A549 (cell line): Measurements from ENCODE around the gene KRT7. TPM values are rescaled to one million over a fixed set of nuclear protein-coding genes. Genes with fewer than 3 reads are reported as not detected.

Source experiments
- ATAC-seq, 2 experiments: fragments of 200-7000 bp in 1 of 2; fragments of >200 bp in 1 of 2; cut with Nextera tagmentation in 1 of 2; cut with Tn5 transposase in 1 of 2; 3 replicates each; pipeline versions ENCODE4 v1.8.0 to v1.9.1; 2018 to 2020; ENCODE audit warnings: mild to moderate bottlenecking in 1 of 2, moderate library complexity in 1 of 2
- CTCF ChIA-PET: fragments of 300-600 bp; sonication (Branson Sonifier 250); formaldehyde crosslinking; extraction: SDS; loops from one replicate; lab custom pipeline; 2021; ENCODE audit warnings: antibody characterized with exemption, inconsistent platforms; lab: Yijun Ruan, JAX
- POLR2A ChIA-PET: fragments of 350-600 bp; formaldehyde crosslinking; extraction: SDS; loops from one replicate; lab custom pipeline; 2021; ENCODE audit warnings: antibody characterized with exemption, inconsistent platforms; lab: Yijun Ruan, JAX
- DNase-seq, 2 experiments: peaks; one replicate each; pipeline versions ENCODE4 v3.0.0 to v3.0.0-alpha.2; 2011 to 2016; ENCODE audit warnings: low read depth in 1 of 2, low spot score in 1 of 2
- FAIRE-seq: peaks from 2 replicates; lab custom pipeline; 2011; peaks lifted over from hg19 to GRCh38; lab: Jason Lieb, UNC
- H3K27ac ChIP-seq, 2 experiments: fragments of >200 bp; sonication (Bioruptor Twin); formaldehyde crosslinking; 3 replicates each; pipeline ENCODE4 v1.5.1; 2016 to 2017
- H3K4me1 ChIP-seq: fragments of >200 bp; sonication (Bioruptor Twin); formaldehyde crosslinking; 3 replicates; pipeline ENCODE4 v1.6.1; 2016
- H3K4me2 ChIP-seq: fragments of >200 bp; sonication (Bioruptor Twin); formaldehyde crosslinking; 3 replicates; pipeline ENCODE4 v1.6.1; 2016
- H3K4me3 ChIP-seq: fragments of >200 bp; sonication (Bioruptor Twin); formaldehyde crosslinking; 3 replicates; pipeline ENCODE4 v1.5.1; 2016
- H3K9me3 ChIP-seq: fragments of >200 bp; sonication (Bioruptor Twin); formaldehyde crosslinking; 3 replicates; pipeline ENCODE4 v1.6.1; 2016
- BHLHE40 ChIP-seq: IDR thresholded peaks from 2 replicates; pipeline ENCODE4 v1.6.1; 2012; ENCODE audit warnings: low read depth, low read length, inconsistent platforms
- CBX8 ChIP-seq: fragments of 200-600 bp; sonication (generic); IDR thresholded peaks from 2 replicates; pipeline ENCODE4 v1.6.1; 2016
- CHD4 ChIP-seq: fragments of 200-600 bp; sonication (generic); IDR thresholded peaks from 2 replicates; pipeline ENCODE4 v1.6.1; 2016; ENCODE audit warnings: antibody characterized with exemption, mild to moderate bottlenecking, borderline replicate concordance
- E2F6 ChIP-seq: IDR thresholded peaks from 2 replicates; pipeline ENCODE4 v1.6.1; 2012; ENCODE audit warnings: low read depth, borderline replicate concordance
- EHF ChIP-seq: fragments of 250-450 bp; sonication (Bioruptor Pico); IDR thresholded peaks from 2 replicates; pipeline ENCODE4 v1.5.0; 2020; ENCODE audit warnings: mild to moderate bottlenecking
- EHMT2 ChIP-seq: fragments of 200-600 bp; sonication (generic); IDR thresholded peaks from 2 replicates; pipeline ENCODE4 v1.6.1; 2016; ENCODE audit warnings: antibody characterized with exemption, low read depth, mild to moderate bottlenecking, moderate library complexity
- ELK1 ChIP-seq: fragments of 150-350 bp; IDR thresholded peaks from 2 replicates; pipeline ENCODE4 v1.6.1; 2014; ENCODE audit warnings: low read depth, mild to moderate bottlenecking, low read length
- HDAC2 ChIP-seq: fragments of 200-600 bp; sonication (generic); IDR thresholded peaks from 2 replicates; pipeline ENCODE4 v1.6.1; 2016
- HEYL ChIP-seq: fragments of 250-450 bp; sonication (Bioruptor Pico); IDR thresholded peaks from 2 replicates; pipeline ENCODE4 v1.8.0; 2021; ENCODE audit warnings: mild to moderate bottlenecking, moderate library complexity
- HMGXB4 ChIP-seq: fragments of 250-450 bp; sonication (Bioruptor Pico); IDR thresholded peaks from 2 replicates; pipeline ENCODE4 v1.5.0; 2021; ENCODE audit warnings: mild to moderate bottlenecking, moderate library complexity, borderline replicate concordance
- HOXB13 ChIP-seq: fragments of 250-450 bp; sonication (Bioruptor Pico); IDR thresholded peaks from 2 replicates; pipeline ENCODE4 v1.5.0; 2020; ENCODE audit warnings: low read depth, mild to moderate bottlenecking, moderate library complexity
- KDM1A ChIP-seq: fragments of 200-600 bp; sonication (generic); IDR thresholded peaks from 2 replicates; pipeline ENCODE4 v1.6.1; 2016; ENCODE audit warnings: low read depth, mild to moderate bottlenecking
- MAFK ChIP-seq: fragments of 450-650 bp; IDR thresholded peaks from 2 replicates; pipeline ENCODE4 v1.6.1; 2014; ENCODE audit not compliant: partially characterized antibody
- MAZ ChIP-seq: fragments of 150-350 bp; IDR thresholded peaks from 2 replicates; pipeline ENCODE4 v1.6.1; 2014; ENCODE audit warnings: antibody characterized with exemption, low read depth, low read length, borderline replicate concordance
- NFE2L2 ChIP-seq: fragments of 150-350 bp; conservative IDR thresholded peaks from 2 replicates; pipeline ENCODE4 v1.6.1; 2014; ENCODE audit warnings: low read length
- NPAS2 ChIP-seq: fragments of 250-450 bp; sonication (Bioruptor Pico); IDR thresholded peaks from 2 replicates; pipeline ENCODE4 v1.8.0; 2022; ENCODE audit warnings: mild to moderate bottlenecking, moderate library complexity, borderline replicate concordance
- PBX3 ChIP-seq: IDR thresholded peaks from 2 replicates; pipeline ENCODE4 v1.6.1; 2012
- PHF8 ChIP-seq: fragments of 200-600 bp; sonication (generic); IDR thresholded peaks from 2 replicates; pipeline ENCODE4 v1.6.1; 2016; ENCODE audit warnings: low read depth, mild to moderate bottlenecking, antibody characterized with exemption, moderate library complexity, borderline replicate concordance
- POLR2A ChIP-seq: IDR thresholded peaks from 2 replicates; pipeline ENCODE4 v1.6.1; 2012; ENCODE audit warnings: mild to moderate bottlenecking, low read length
- POLR2AphosphoS2 ChIP-seq: conservative IDR thresholded peaks from 2 replicates; pipeline ENCODE4 v1.6.1; 2012; ENCODE audit warnings: low read length, improper control_type of control experiment, inconsistent platforms
- RAD21 ChIP-seq, 2 experiments: fragments of >200 bp in 1 of 2; sonication (Bioruptor Twin) in 1 of 2; formaldehyde crosslinking in 1 of 2; IDR thresholded peaks in 1 of 2; conservative IDR thresholded peaks in 1 of 2; 2 replicates in 1 of 2; 3 replicates in 1 of 2; pipeline ENCODE4 v1.6.1; 2012 to 2018; ENCODE audit warnings: inconsistent platforms in 1 of 2
- RFX5 ChIP-seq: fragments of 450-650 bp; IDR thresholded peaks from 2 replicates; pipeline ENCODE4 v1.7.1; 2014; ENCODE audit warnings: antibody characterized with exemption, mild to moderate bottlenecking, moderate library complexity
- RNF2 ChIP-seq: fragments of 200-600 bp; sonication (generic); IDR thresholded peaks from 2 replicates; pipeline ENCODE4 v1.6.1; 2016; ENCODE audit warnings: low read depth, mild to moderate bottlenecking, antibody characterized with exemption, moderate library complexity, borderline replicate concordance
- TFCP2L1 ChIP-seq: fragments of 250-450 bp; sonication (Bioruptor Pico); IDR thresholded peaks from 2 replicates; pipeline ENCODE4 v1.5.0; 2021; ENCODE audit warnings: mild to moderate bottlenecking
- ZFP36 ChIP-seq: fragments of 450-650 bp; IDR thresholded peaks from 2 replicates; pipeline ENCODE4 v1.6.1; 2014; ENCODE audit warnings: borderline replicate concordance; ENCODE audit not compliant: partially characterized antibody
- ZNF302 ChIP-seq: fragments of 250-450 bp; sonication (Bioruptor Pico); IDR thresholded peaks from 2 replicates; pipeline ENCODE4 v1.9.0; 2021; ENCODE audit warnings: inconsistent platforms, mild to moderate bottlenecking, moderate library complexity
- WGBS: methylation state at CpG from one replicate; pipeline ENCODE4 v1.1.6; 2017; ENCODE audit errors: missing lambda C conversion rate; 5-methylcytosine and 5-hydroxymethylcytosine counted together
- polyA plus RNA-seq, 4 experiments: library from polyadenylated mRNA; depleted of rRNA in 3 of 4; stranded (reverse); fragments of >200 nt; fragmentation: RNase III in 1 of 4; extraction: RNeasy Plus Mini Kit Qiagen cat#74134 plus additional on column Dnase treatment in 1 of 4; gene quantifications; 2 replicates in 3 of 4; 3 replicates in 1 of 4; pipeline ENCODE4 v1.2.3, GENCODE V29; 2011 to 2017
- TF ChIP-seq, protein P1 (sequence below): IDR thresholded peaks from 2 replicates; pipeline ENCODE4 v1.6.1; 2012
- TF ChIP-seq, protein P2 (sequence below): fragments of >200 bp; sonication (Bioruptor Twin); formaldehyde crosslinking; IDR thresholded peaks from 3 replicates; pipeline ENCODE4 v1.5.1; 2016
- TF ChIP-seq, protein P3 (sequence below): fragments of >200 bp; sonication (Bioruptor Twin); formaldehyde crosslinking; IDR thresholded peaks from 3 replicates; pipeline ENCODE4 v1.6.1; 2016

KRT7 gene
- polyA plus RNA-seq, 2 of the 4 experiments (the other 2 are of a cell fraction), result 2,623 to 3,055 TPM

DNA sequence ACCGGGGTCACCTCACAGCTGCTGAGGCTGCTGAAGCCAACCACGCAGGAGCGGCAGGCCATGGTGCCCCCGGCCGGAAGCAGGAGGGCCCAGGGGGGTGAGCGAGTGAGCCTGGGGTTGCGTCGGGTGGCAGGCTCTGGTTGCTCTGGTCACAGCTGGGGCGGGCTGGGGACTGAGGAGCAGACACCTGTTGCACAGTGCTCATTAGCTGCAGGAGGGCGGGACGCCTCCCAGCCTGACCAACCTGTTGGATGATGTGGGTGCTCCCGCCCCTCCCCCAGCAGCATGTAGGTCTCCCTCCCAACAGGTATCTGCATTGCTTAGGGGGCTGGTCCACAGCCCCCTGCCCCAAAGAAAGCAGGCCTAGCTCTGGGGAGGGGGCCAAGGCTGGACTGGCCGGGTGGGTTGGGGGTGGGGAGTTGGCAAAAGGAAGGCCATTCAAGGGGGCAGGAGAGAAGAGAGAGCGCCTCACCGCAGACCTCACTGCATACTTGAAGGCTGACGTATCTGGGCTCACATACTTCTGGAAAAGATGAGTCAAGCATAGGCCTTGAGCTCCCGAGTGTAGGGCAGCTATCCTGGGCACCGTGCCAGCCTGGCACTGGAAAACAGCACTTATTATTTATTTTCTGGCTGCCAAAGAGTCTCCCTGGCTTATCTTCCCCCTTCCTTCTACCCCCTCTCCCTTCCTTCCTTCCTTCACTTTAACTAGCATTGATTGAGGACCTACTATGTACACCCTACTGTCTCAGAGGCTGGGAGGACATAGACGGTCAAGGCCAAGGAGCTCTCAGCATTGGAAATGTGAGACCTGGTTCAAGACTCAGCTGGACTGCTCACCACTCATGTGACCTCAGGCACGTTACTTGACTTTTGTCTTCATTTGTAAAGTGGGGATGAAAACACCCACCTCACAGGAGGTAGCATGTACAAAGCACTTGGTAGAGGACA is 40.9 kb upstream of the KRT7 start, which contains the start of gene KRT80:
TSS of gene KRT80 (minus strand) at position 174 of the 951 bp plus-strand sequence. CDS start at position 62, 112 bp downstream.
- ChIA-PET CTCF (interaction anchor here (0.5 to 8.0 kb wide), 11 partner anchors 30 to 694 kb away, joined by 3 to 44 read pairs (median 4); partner anchors contain the start of gene KRT7), POLR2A (interaction anchor here (0.6 to 2.3 kb wide), 20 partner anchors 9 to 713 kb away, joined by 3 to 22 read pairs (median 6); partner anchors contain the start of genes KRT7 and KRT8)
- Histone ChIP-seq H3K27ac (peak within 1 kb of the TSS; percentile 96 to 100), H3K4me3 (peak within 1 kb of the TSS; percentile 64), H3K4me2 (peak within 1 kb of the TSS; percentile 97), H3K9me3 (no peaks in the 10 kb centered on the region), H3K4me1 (peaks cover 78% of the 10 kb centered on the region)
- DNase-seq (peak; percentile 99), ATAC-seq (peak; percentile 91 to 92), FAIRE-seq (peak; percentile 98)
- WGBS, result 3% methylated on average over 7 of the region's 20 CpGs
- TF ChIP-seq RAD21 (conservative IDR thresholded peaks at IDR 0.05 in 1 of 2, IDR thresholded peaks at IDR 0.05 in 1 of 2) (peak in 1 of 2 experiments; percentile 27; a peak in 2 of 5 replicates), NPAS2 (CRISPR knock-in tag) (no peak), NFE2L2 (no peak), HMGXB4 (no peak), EHMT2 (no peak), EHF (CRISPR knock-in tag) (peak; percentile 73; the same call in 1 of the 2 replicates), MAZ (no peak), E2F6 (peak; percentile 6; the same call in 1 of the 2 replicates), PBX3 (no peak; the same call in 1 of the 2 replicates), KDM1A (no peak), RFX5 (no peak), HEYL (CRISPR knock-in tag) (0 out of 2 replicates have a peak, but pooled peaks have one; percentile 20), HOXB13 (CRISPR knock-in tag) (peak; percentile 84), TFCP2L1 (CRISPR knock-in tag) (no peak), ZNF302 (CRISPR knock-in tag) (no peak; the same call in 1 of the 2 replicates), POLR2AphosphoS2 (no peak), MAFK (no peak), PHF8 (no peak), ELK1 (no peak), HDAC2 (no peak), CHD4 (no peak), POLR2A (peak; percentile 60), RNF2 (no peak), ZFP36 (no peak), CBX8 (no peak), BHLHE40 (no peak; the same call in none of the 2 replicates)
- TF ChIP-seq, protein P1, sequence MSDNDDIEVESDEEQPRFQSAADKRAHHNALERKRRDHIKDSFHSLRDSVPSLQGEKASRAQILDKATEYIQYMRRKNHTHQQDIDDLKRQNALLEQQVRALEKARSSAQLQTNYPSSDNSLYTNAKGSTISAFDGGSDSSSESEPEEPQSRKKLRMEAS, result peak; percentile 84
- TF ChIP-seq, protein P2, sequence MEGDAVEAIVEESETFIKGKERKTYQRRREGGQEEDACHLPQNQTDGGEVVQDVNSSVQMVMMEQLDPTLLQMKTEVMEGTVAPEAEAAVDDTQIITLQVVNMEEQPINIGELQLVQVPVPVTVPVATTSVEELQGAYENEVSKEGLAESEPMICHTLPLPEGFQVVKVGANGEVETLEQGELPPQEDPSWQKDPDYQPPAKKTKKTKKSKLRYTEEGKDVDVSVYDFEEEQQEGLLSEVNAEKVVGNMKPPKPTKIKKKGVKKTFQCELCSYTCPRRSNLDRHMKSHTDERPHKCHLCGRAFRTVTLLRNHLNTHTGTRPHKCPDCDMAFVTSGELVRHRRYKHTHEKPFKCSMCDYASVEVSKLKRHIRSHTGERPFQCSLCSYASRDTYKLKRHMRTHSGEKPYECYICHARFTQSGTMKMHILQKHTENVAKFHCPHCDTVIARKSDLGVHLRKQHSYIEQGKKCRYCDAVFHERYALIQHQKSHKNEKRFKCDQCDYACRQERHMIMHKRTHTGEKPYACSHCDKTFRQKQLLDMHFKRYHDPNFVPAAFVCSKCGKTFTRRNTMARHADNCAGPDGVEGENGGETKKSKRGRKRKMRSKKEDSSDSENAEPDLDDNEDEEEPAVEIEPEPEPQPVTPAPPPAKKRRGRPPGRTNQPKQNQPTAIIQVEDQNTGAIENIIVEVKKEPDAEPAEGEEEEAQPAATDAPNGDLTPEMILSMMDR, result no peak
- TF ChIP-seq, protein P3, sequence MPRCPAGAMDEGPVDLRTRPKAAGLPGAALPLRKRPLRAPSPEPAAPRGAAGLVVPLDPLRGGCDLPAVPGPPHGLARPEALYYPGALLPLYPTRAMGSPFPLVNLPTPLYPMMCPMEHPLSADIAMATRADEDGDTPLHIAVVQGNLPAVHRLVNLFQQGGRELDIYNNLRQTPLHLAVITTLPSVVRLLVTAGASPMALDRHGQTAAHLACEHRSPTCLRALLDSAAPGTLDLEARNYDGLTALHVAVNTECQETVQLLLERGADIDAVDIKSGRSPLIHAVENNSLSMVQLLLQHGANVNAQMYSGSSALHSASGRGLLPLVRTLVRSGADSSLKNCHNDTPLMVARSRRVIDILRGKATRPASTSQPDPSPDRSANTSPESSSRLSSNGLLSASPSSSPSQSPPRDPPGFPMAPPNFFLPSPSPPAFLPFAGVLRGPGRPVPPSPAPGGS, result peak; percentile 34; the same call in 1 of the 3 replicates
